ENCODE measurements around the gene PNRC2. TPM values are rescaled to one million over a fixed set of nuclear protein-coding genes. Genes with fewer than 3 reads are reported as not detected.

The PNRC2 gene
- total RNA-seq, 4 donors from 2014 or later = 139 to 173 (median 153) TPM

DNA sequence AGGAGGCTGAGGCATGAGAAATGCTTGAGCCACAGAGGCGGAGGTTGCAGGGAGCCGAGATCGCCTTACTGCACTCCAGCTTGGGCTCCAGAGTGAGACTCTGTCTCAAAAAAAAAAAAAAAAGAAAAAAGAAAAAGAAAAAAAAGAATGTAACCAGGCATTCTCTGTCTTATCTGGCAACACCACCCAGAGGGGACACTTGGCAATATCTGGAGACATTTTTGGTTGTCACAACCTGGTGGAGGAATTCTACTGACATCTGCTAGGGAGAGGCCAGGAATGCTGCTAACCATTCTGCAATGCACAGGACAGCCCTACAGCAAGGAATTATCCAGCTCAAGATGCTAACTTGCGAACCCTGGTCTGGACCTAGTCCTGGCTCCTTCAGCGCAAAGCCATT lies 44.2 kb upstream of the PNRC2 start:
- DNase-seq (ENCODE audit: low spot score) = no peak
- TF ChIP-seq, protein P1, sequence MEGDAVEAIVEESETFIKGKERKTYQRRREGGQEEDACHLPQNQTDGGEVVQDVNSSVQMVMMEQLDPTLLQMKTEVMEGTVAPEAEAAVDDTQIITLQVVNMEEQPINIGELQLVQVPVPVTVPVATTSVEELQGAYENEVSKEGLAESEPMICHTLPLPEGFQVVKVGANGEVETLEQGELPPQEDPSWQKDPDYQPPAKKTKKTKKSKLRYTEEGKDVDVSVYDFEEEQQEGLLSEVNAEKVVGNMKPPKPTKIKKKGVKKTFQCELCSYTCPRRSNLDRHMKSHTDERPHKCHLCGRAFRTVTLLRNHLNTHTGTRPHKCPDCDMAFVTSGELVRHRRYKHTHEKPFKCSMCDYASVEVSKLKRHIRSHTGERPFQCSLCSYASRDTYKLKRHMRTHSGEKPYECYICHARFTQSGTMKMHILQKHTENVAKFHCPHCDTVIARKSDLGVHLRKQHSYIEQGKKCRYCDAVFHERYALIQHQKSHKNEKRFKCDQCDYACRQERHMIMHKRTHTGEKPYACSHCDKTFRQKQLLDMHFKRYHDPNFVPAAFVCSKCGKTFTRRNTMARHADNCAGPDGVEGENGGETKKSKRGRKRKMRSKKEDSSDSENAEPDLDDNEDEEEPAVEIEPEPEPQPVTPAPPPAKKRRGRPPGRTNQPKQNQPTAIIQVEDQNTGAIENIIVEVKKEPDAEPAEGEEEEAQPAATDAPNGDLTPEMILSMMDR (IDR thresholded peaks at IDR 0.05) = no peak
- no peak for ATAC-seq (ENCODE audit: low FRiP score)

DNA sequence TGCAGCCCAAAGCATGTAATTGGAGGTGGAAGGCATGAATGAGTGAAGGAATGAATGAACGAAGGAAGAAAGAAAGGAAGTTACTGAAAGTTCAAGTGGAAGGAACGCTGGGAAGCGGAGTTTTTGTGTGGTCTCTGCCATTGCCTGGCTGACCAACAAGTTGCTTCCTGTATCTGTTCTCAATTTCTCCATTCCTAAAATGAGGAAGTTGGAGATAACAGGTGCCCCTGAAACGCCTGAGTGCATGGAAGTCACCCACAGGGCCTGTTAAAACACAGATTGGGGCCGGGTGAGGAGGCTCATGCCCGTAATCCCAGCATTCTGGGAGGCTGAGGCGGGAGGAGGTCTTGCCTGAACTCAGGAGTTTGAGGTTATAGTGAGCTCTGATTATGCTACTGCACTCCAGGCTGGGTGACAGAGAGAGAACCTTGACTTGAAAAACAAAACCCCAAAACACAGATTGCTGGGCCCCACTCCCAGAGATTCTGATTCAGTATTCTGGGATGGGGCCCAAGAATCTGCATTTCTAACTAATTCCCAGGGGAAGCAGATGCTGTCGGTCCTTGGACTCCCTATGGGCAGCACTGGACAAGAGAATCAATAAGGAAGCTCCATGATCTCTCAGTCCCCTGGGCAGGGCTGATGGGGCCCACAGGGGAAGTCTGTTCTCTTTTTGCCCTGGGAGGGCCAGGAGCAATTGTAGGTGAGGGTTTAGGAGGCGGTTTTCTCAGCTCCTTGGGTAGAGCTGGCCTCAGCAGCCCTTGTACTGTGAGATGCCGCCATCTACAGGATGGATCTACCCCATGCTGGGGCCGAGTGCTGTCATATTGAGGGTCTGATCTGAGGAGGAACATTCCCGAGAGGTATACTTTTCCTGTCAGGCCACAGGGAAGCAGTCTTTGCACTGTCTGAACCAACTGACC lies 43.2 kb upstream of the PNRC2 start:
- TF ChIP-seq, protein P1 (IDR thresholded peaks at IDR 0.05) = no peak
- no peak for DNase-seq (ENCODE audit: low spot score)
- peak; percentile 84 for ATAC-seq (ENCODE audit: low FRiP score)

DNA sequence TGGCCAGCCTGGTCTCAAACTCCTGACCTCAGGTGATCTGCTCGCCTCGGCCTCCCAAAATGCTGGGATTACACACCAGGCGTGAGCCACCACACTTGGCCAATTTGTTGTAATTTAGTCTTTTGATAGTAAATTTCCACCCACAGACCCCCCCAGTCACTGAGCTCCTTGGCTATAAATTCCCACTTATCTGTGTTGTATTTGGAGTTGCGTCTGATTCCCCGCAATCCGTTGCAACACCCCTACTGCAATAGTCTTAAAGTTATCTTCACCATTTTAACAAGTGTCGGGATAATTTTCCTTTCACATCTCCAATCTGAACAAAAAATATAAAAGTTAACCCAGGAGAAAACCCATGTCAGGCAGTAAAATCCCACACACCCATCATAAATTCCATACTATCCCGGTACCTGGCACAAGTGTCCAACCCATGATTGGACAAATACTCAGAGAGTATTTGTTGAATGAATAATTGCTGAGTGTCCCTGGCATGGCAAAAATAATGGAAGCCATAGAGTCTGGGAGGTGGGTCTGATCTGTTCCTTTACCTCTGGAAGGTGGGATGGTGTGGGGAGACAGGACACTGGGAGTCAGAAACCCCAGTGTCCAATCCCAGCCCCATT lies 37.2 kb upstream of the PNRC2 start:
- DNase-seq (ENCODE audit: low spot score) = no peak
- ATAC-seq (ENCODE audit: low FRiP score) = peak; percentile 62

DNA sequence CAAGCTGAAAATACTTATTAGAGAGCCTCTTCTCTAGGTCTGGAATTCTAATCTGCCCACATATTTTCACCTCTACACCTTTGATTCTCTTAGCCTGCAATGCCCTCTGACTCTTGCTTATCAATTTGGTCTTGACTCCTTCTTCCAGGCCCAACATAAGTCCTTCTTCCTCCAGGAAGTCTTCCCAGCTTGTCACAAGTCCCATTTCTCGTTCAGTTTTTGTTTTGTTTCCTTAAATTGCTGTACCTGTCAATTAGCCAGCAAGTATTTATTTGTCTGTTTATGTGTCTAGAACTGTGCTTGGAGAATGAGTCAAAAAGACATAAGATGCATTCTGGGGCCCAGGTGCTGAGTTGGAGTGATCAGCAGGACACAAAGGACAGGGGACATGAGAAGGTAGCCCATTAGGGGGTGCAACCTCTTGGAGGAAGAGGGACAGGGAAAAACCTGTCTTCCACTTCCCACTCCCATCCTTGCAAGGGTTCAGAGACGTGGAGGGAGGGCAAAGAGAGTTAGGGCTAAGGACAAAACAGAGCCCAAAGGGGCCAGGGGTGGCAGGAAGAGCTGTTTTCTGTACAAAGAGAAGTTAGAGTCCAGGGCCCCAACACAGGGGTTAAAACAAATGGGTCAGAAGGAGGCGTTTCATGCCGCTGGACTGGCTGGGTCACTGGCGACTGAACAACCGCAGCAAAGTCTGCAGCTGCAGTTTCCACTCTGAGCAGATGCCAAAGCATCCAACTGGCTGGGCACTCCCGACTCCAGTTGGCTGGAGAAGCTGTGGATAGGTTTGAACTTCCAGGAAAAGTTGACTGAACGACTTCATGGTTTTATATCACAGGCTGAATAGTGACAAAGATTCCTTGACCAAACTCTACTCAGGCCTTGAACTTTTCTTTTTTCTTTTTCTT lies 35.8 kb upstream of the PNRC2 start:
- ATAC-seq (ENCODE audit: low FRiP score) (no peak), DNase-seq (ENCODE audit: low spot score) (no peak)
- TF ChIP-seq, protein P1 (IDR thresholded peaks at IDR 0.05) = no peak

More for the DNA sequence above, 37.2 kb upstream of the PNRC2 start:
- TF ChIP-seq, protein P1 (IDR thresholded peaks at IDR 0.05) = no peak

DNA sequence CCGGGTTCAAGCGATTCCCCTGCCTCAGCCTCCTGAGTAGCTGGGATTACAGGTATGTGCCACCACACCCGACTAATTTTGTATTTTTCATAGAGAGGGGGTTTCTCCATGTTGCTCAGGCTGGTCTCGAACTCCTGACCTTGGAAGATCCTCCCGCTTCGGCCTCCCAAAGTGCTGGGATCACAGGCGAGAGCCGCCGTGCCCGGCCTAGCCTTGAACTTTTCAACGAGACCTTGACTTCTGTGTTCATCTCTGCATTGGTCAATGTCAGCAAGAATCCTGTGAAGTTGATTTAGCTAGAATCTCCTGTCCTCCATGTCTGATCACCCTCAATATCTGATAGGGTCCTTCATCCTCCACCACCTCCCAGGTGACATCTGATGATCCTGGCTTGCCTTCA lies 35.0 kb upstream of the PNRC2 start:
- TF ChIP-seq, protein P1 (IDR thresholded peaks at IDR 0.05) = no peak
- DNase-seq (ENCODE audit: low spot score) (no peak), ATAC-seq (ENCODE audit: low FRiP score) (no peak)

DNA sequence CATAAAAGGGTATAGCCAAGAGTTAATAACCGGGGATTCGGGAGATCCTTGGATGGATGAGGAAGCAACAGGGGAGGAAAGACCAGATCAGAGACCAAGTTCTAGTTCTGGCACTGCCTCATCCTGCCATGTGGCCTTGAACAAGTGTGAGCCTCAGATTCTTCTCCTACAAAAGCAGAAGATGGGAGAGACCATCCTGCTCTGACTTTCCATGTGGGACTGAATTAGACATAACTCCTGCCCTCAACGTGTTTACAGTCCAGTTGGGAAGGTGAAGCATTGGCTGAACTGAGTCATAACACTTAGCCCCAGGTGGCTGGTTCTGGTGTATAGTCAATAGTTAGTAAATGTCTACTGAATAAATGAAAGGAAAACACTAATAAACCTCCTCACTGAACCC lies 34.3 kb upstream of the PNRC2 start:
- ATAC-seq (ENCODE audit: low FRiP score) (no peak), DNase-seq (ENCODE audit: low spot score) (no peak)
- TF ChIP-seq, protein P1 (IDR thresholded peaks at IDR 0.05) = no peak

All from omental fat pad (tissue), 4 donors.